MV-4-11 (cell line): Measurements from ENCODE around the gene GCN1.

Experiments used
- DNase-seq: peaks from one replicate; lab custom pipeline; 2025; lab: John Stamatoyannopoulos, UW

GCN1 gene

DNA sequence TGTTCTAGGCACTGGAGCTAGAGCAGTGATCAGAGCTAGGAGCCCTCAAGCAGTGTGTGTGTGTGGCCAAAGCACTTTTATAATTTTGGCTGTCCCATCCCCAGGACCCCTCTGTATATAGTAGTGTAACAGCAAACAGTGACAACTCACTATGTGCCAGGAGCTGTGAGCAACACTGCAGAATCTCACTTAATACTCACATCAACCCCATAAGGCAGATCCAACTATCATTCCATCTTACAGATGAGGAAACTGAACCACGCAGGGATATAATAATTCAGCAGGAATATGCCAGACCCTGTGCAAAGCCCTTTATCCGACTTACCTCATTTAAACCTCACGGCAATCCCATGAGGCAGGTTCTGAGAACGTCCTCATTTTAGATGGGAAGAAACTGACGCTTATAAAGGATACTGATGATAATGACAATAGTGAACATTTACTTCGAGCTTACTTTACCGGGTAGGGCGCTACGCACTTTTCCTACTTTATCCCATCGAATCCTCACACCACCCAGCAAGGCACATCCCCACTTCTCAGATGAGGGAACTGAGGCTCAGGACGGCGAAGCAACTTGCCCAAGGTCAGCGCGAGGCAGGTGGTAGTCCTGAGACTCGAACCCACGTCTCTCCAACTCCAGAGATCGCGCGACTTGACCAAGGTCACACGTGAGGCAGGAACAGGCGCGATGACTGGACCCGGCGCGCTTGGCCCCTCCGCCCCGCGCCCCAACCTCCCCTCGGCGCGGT, 78.6 kb downstream of the GCN1 start:
- no peak for DNase-seq

DNA sequence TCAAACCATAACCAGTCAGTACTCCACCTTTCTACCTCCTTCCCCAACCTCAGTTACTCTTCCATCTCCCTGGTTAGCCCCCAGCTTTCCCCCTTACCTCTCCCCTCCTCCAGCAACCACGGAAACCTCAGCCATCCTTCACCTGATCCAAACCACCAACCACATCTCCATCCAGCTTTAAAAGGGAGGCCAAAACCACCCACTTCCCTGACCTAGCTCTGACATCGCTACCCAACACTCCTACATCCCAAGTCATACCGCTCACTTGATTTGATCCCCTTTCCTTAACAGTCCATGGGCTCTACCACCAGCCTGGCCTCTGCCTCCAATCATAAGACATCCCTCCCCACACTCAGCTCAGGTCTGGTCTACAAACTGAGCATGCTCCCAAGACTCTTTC, 79.4 kb downstream of the GCN1 start:
- no peak for DNase-seq

GRCh38 chr12:120110550-120111501, 83.7 kb downstream of the GCN1 start:
- peak; percentile 81 for DNase-seq

DNA sequence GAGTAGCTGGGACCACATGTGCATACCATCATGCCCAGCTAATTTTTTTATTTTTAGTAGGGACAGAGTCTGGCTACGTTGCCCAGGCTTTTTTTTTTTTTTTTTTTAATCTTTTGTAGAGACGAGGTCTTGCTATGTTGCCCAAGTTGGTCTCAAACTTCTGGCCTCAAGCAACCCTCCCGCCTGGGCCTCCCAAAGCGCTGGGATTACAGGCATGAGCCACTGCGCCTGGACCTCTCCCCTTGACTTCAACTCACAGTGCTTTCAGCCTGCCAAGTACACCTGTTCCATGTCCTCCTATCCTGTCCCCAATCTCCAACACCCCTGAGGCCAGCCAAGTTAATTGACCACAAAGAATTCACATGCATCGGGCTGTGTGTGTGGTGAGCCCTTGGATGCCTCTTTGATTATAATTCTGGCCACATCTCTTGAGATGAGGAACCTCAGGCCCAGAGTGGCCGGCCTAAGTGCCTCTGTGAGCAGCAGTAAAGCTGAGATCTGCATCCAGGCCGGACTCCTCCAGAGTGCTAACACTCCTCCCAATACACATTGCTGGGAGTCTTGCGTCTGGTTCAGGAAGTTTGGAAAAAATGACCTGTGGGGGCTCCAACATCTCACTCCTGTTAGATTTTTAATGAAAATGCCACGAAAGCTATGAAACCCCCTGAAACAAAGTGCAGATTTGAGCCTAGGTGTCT, 84.8 kb downstream of the GCN1 start:
- no peak for DNase-seq

- DNase-seq, result no peak
Observed at GRCh38 chr12:120106151-120106550, 88.4 kb downstream of the GCN1 start.

DNA sequence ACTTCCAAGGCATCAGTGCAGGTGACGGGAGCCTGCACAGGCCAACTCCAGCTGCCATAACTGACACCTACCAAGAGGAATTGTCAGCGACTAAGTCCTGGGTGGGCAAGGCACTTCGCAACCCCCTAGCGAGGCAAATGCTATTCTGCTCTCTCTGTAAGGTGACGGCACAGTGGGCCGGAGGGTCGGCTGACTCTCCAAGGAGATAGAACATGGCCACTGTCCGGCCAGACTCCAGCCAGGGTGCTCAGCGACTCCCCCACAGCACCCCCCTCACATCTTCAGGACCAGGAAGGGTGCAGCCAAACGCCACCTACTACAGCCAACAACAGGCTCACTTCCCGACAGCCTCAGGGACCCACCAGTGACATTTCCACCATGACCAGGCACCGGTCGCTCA, 91.1 kb downstream of the GCN1 start:
- DNase-seq, result no peak

DNA sequence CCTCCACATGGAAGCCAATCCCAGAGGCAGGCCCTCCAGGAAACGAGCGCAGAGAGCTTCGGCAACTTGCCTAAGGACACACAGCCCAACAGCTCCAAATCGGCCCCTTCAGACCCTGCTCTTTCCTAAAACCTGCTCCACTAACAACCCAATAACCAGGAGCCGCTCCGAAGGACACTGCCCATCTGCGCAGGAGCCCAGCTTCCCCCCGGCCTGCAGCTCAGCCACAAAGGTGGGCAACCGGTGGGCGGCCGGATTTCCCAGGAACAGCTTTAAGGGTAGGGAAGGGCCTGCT, 91.5 kb downstream of the GCN1 start:
- DNase-seq, result no peak

DNA sequence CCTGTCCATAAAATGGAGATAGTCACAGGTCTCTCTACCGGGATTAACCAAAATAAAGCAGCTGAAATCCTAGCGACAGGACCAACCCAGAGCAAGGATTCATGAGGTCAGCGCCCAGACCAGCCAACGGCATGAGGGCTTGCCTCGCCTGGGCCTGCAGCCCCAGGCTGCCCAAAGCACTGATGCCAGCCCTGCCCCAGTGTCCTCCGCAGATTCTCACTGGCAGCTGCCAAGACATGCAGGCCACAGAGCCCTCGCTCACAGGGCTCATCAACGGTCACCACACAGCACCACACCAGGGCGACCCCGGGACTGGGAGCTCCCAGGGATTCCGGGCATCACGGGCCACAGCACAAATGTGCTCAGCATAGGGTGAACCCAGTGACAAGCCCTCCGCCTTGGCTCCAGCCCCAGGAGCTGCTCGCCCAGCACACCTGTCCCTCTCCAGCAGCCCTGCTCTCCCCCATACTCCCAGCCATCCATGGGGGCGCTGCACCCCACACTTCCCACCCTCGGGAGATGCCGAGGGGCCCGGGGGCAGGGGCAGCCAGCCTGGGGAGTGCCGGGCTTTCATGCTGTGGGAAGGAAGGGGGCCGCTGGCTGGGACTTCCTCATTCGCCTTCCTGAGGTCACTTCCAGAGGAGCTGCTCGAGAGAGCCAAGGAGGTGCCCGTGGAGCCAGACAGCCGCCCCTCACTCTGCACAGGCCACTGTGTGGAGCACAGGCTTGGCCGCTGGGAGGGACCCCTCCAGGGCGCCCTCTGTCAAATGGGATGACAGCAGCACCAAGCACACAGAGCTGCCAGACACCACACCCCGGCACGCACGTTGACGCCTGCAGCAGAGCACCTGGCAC, 92.1 kb downstream of the GCN1 start:
- DNase-seq, result peak; percentile 34

DNA sequence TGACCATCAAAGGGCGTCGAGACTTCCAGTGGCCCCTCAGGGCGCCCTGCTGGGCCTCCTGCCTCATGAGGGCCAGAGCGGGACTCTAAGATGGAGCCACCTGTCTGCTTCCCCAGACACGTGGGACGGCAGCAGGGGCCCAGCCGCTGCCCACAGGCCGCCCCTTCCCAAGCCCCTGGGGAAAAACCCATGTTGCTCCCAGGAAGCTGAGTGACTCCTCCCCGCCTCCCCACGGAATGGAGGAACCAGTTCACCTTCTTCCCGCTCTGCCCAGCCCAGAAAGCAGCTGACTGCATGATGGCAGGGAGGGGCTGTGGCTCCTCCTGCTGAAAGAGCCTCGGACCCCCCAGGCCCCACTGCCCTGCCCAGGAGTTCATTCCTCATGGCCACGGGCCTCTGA, 92.9 kb downstream of the GCN1 start:
- no peak for DNase-seq

DNA sequence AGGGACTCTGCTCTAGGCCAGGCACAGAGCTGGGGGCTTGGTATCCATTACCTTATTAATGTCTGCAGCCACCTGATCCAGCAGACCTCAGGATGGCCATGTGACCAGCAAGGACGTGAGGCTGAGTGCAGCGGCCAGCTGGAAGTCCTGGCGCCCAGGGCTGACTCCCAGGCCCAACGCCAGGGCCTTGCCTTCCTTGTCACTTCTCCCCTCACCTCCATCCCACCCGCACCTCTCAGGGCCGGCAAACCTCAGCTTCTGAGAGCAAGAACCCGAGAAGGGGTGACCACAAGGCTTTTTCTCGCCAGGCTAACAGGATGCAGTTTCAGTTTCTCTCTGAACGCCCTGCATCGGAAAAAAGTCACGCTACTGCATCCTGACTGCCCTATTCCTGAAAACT, 93.3 kb downstream of the GCN1 start:
- no peak for DNase-seq

- DNase-seq, result no peak
Observed at GRCh38 chr12:120100630-120101029, 93.9 kb downstream of the GCN1 start.

DNA sequence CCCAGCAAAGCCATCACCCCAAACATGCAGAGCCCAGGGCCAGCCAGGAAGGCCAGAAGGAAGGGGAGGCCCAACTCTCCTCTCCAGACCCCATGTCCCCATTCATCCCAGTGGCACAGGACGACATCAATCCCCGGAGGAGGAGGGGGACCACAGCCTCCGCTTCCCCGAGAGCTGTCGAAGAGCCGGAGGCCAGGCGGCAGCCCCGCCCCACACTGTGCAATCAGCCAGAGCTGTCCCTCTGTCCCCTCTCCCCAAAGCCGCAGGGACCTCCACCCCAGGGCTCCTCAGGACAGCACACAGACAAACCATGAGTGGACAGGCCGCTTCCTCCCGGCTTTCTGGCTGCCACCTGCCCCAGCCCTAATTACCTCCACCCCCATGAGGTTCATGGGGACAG, 94.8 kb downstream of the GCN1 start:
- DNase-seq, result no peak

- DNase-seq, result no peak
Observed at GRCh38 chr12:120098756-120099470, 95.6 kb downstream of the GCN1 start.

DNA sequence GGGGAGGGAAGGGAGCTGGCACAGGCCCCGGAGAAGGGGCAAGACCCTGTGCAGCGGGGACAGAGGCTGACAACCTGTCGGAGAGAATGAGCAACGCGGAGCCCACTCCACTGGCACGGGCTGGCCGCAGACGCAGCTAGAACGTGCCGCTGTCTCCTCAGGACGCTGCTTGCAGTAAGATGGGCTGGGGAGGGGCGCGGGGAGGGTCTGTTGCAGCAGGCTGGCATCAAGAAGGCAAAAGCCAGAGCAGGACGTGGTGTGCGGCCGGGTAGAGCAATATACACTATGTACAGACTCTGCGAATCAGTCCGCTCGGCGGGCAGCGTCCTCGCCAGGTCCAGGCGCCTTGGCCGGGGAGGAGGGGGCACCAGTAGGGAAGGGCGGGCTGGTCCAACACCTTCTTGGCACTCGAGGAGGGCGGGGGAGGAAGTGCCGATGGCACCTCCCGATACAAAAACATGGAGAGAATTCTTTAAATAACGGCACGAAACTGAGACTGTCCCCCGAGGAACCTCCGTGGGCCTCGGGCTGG, 97.8 kb downstream of the GCN1 start:
- DNase-seq, result no peak

DNA sequence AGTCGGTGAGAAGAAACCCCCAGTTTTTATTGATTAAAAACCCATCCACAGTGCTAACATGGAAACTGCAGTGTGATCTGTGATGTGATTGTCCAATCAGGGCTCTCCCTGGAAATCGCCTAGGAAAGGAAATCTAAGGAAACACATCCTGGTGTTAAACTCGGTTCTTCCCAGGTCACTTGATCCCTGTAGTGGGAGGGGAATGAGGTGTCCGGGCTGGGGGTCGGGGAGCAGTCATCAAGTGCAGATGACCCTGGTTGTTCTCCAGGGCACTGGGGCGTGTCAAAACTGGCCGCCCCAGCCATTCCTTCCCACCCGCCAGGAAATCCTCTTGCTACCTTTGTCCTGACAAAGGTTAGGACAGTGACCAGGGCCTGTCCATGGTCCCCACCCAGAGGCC, 98.8 kb downstream of the GCN1 start:
- DNase-seq, result no peak

- no peak for DNase-seq
Observed at GRCh38 chr12:120095331-120095730, 99.2 kb downstream of the GCN1 start.

GRCh38 chr12:120094485-120094884, 100.0 kb downstream of the GCN1 start:
- no peak for DNase-seq

- no peak for DNase-seq
Observed at GRCh38 chr12:120093592-120094355, 100.7 kb downstream of the GCN1 start.

DNA sequence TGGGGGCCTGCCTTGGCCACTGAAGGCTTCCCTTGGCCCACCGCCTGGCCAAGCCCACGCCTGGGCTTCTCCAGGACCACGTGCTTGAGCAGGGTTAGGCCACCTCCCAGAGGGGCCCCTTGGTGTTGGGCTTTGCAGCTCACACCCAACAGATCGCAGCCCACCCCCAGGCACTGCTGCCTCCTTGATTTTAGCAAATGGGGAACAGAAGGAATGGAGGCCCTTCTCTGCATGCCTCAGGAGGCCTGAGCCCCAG, 101.3 kb downstream of the GCN1 start:
- DNase-seq, result no peak

GRCh38 chr12:120092551-120093335, 101.8 kb downstream of the GCN1 start:
- DNase-seq, result no peak
